GM21528 (cell line): Measurements from ENCODE around the gene TTPAL.

Experiments used
- ATAC-seq: cut with Tn5 transposase; IDR thresholded peaks from one replicate; pipeline ENCODE4 v1.9.1; 2021; ENCODE audit warnings: mild to moderate bottlenecking, moderate library complexity; ENCODE audit not compliant: unreplicated experiment, low FRiP score

Gene TTPAL

DNA sequence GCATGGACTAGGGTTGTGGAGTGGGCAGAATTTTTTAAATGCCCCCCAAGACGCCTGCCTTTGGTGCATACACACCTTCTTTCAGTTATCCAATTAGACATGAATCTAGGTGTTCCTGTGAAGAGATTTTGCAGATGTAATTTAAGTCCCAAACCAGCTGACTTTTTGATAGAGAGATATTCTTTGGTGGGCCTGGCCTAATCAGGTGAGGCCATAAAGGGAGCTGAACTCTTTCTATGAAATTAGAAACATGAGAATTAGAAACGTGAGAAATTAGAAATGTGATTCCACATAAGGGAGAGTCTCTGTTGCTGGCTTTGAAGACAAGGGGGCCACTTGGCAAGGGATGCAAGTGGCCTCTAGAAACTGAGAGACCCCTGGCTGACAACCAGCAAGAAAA, 36.4 kb upstream of the TTPAL start:
- ATAC-seq: no peak

DNA sequence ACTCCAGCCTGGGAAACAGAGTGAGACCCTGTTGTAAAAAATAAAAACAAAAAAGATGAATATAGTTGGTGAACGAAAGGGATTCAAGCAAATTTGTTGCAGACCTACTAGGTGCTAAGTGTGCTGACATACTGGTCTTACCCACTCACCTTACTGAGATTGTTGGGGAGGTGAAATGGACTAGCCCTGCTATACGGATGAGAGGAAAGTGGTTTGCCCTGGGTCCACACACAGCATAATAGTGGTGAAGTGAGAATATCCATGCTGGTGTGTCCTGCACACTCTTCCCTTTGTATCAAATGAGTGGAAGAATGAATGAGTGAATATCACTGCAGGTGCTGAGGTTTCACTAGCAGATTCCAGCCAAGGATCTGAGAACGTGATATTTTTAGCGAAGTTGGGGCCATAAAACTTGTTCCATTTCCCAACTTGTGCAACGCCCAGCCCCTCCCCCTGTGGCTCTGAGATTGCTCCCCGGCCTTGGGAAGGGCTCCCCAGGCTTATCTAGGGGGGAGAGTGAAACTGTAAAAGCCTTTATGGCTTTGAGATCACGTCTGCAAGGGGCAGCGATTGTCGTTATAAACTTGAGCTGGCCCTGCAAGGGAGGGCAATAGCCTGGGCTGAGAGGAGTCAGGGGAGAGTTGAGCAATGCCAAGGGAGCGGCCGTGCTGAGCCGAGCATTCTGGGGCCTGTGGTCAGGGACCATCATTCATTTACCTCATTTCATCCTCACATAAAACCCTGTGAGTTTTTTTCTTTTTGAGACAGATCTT, 33.2 kb upstream of the TTPAL start:
- ATAC-seq: no peak

DNA sequence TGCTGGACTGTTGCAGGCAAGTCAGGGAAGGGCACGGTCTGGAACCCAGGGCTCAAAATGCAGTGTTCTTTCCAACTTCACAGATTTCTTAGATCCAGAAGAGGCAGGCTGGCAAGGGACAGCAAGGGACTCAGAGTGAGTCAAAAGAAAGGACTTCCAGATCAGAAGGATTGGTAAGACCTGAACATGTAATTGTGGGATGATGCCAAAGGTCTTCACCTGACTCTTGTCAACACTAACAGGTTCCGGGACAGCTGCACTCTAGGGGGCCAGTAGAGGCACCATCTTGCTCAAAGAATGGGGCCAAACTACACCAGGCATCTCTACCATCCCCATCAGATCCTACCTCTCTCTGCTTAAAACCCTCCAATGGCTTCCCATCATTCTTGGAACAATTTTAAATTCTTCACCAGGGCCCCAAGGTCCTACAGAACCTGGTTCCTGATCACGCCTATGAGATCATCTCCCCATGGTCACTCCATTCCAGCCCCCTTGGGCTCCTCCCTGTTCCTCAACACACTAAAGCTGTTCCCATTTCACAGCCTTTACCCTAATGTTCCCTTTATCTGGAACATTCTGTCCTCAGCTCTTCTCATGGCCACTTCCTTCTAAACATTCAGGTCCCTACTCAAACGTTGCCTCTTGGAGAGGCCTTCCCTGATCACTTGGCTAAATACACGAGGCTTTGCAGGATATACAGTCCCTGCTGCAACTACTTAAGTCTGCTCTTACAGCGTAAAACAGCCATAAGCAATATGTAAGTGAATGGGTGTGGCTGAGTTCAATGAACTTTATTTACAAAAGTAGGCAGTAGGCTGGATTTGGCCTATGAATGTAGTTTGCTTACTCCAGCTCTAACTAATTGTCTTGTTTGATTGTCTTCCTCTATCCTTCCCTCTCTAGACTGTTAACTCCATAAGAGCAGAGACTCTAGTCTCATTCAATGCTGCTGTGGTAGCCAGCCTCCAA, 29.6 kb upstream of the TTPAL start:
- ATAC-seq: no peak

DNA sequence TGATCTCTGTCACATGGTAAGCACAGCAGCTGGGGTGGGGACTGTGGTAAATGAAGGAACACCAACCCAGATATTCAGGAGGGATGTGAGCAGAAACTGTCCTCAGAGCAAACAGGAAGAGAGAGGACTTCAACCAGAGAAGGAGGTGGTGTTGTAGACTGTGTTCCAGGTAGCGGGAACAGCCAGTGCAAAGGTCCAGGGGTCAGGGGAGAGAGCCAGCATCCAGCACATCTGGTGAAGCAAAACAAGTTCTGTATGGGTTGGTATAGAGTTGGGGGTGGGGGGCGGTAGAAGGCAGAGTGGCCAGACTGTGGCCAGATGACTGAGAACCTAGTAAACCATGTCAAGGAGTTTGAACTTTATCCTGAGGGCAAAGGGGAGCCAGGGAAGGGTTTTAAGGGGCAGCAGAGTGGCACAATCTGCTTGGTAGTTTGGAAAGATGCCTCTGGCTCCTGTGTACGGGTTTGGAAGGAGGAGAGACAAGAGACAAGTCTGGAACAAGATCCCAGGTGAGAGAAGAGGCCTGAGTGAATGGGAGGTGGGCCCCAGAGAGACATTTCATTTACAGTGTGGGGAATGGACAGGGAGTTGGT, 27.8 kb upstream of the TTPAL start:
- no peak for ATAC-seq

GRCh38 chr20:44448753-44449546, 26.7 kb upstream of the TTPAL start:
- no peak for ATAC-seq

GRCh38 chr20:44449864-44450263, 25.8 kb upstream of the TTPAL start:
- ATAC-seq: no peak

GRCh38 chr20:44450281-44450889, 25.3 kb upstream of the TTPAL start:
- no peak for ATAC-seq

DNA sequence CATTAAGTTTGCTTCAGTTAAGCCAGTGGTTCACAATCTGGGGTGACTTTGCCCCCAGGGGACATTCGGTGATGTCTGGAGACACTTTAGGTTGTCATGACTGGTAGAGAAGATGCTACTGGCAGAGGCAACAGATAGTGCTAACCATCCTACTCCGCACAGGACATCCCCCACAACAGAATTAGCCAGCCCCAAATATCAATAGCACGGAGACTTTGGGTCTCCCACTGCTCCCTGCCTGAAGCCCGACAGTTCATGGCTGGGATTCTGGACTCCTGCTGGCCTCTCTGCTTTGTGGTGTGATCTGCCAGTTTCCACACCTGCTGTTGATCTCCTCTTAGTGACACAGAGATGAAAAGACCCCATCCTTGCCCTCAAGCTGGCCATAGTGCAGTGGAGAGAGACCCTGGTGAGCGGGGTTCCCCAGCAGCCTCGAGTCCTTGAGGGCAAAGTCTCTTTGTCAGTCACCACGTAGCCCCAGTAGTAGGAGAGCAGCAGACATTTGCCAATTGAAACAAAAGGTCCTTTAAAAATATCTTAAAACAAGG, 24.7 kb upstream of the TTPAL start:
- ATAC-seq: no peak

- no peak for ATAC-seq
These were observed 21.2 kb upstream of the TTPAL start for GRCh38 chr20:44454306-44454963.

DNA sequence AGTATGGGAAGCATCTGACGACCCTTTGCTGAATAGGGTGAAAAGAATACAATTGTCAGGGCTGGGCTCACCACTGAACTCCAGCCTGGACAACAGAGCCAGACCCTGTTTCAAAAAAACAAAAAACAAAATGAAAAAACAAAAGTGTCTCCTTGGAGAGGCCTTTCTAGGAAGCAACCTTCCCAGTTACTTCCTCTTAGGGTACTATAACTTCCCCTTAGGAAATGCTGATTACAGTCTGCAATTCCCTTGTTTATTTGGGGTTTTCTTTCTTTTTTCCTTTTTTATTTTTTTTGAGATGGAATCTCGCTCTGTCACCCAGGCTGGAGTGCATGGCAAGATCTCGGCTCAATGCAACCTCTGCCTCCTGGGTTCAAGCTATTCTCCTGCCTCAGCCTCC, 20.5 kb upstream of the TTPAL start:
- no peak for ATAC-seq

GRCh38 chr20:44456611-44457010, 19.1 kb upstream of the TTPAL start:
- ATAC-seq: no peak

DNA sequence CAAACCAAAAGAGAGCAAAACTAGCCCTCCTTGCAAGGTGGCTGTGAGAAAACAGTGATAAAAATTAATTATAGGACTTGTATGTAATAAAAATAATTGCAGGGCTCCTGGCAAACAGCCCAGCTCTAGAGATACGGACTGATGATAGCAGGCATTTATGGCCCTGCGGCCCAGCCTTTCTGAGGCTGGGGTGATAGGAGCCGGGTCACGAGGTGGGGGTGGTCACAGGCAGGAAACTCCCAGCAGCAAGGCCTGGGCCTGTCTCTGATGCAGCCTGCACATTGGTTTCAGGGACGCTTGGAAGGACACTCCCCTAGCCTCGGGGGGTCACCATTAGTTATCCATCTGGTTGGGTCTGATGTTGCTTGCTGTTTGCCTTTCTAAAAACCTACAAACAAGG, 18.7 kb upstream of the TTPAL start:
- no peak for ATAC-seq

GRCh38 chr20:44459271-44459670, 16.4 kb upstream of the TTPAL start:
- ATAC-seq: no peak

DNA sequence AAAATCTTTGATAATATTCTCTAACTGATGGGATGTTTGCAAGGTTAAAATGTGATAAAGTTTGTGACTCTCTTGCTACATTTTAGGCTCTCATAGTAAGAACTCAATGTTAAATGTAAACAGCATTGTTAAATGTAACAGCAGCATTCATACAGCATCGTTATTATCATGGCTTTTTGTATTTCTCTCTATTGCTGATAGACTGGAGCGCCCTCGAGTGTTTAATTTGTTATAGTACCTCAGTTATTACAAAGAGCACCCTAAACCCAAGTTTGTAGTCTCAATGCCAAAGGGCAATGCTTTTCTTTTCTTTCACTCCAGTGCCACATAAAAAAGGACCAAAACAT, 14.9 kb upstream of the TTPAL start:
- no peak for ATAC-seq

DNA sequence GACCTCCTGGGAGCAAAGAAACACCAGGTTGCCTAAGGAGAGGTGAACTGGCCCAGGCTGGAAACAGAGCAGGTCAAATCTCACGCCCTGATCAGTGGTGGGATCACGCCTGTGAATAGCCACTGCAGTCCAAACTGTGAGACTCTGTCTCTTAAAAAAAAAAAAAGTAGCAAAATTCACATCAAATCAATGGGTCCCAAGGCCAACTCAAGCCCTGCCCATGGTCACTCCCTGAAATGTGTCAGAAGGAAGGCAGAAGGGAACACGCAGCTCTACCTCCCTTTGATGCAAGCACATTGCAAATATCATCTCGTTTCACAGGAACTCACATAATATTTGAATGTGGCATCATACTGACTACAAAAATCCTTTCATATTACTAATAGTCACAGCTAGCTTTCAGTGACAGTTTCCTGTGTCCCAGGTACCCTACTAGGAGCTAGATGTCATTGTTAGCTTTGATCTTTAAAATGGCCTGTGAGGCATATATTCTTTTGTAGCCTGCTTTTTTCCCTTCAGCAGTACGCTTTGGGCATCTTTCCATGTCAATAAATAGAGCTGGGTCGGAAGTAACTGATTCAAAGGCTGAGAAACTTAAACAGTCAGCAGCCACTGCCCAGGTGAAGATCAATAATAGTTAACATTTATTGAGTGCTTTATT, 14.4 kb upstream of the TTPAL start:
- ATAC-seq: no peak

DNA sequence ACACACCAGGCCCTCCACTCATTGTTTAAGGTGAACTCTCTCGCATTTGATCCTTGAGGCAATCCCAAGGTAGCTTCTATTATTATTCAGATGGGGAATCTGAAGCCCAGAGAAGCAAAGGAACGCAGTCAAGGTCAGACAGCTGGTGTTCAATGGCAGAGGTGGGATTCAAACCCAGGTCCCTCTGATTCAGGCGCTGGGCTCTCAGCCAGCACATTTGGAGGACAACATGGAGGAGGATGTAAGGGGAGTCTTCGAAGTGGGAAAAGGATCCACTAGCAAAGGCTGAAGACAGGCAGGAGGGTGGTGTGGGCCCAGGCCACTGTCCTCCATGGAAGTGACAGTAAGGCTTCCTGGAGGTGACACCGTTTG, 13.9 kb upstream of the TTPAL start:
- ATAC-seq: no peak

DNA sequence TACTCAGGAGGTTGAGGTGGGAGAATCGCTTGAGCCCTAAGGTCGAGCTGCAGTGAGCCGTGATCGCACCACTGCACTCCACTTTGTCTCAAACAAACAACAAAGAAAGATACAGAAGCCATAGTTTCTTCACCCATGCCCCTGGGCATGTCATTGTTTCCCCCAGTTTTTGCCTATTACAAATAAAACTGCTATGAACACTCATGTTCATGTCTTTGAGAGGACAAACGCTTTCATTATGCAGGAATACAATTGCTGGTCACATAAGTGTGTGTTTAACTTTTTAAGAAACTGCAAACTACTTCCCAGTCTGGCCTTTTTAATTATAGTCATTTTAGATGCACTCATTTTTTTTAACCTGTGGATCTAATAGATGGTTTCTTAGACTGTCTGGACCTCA, 12.2 kb upstream of the TTPAL start:
- no peak for ATAC-seq

- ATAC-seq: no peak
These were observed 11.2 kb upstream of the TTPAL start for GRCh38 chr20:44464514-44464913.

- no peak for ATAC-seq
These were observed 10.6 kb upstream of the TTPAL start for GRCh38 chr20:44465001-44465560.
